ENCODE measurements around the gene SLC22A15. TPM values are rescaled to one million over a fixed set of nuclear protein-coding genes. Genes with fewer than 3 reads are reported as not detected.

The SLC22A15 gene
- total RNA-seq, 1 donor from 2014 or later: 4.6 TPM

GRCh38 chr1:116105996-116106395 is 129.7 kb downstream of the SLC22A15 start:
- Mint-ChIP-seq H3K27ac (no peak overlapping the region), H3K9me3 (no peaks in the 10 kb centered on the region), H3K36me3 (ENCODE audit: low read depth) (no peaks in the 10 kb centered on the region), H3K27me3 (peaks cover 6% of the 10 kb centered on the region), H3K4me3 (no peak overlapping the region), H3K4me1 (peaks cover 2% of the 10 kb centered on the region)
- DNase-seq: no peak
- ATAC-seq (ENCODE audit: low read depth): no peak
- TF ChIP-seq, protein P1, sequence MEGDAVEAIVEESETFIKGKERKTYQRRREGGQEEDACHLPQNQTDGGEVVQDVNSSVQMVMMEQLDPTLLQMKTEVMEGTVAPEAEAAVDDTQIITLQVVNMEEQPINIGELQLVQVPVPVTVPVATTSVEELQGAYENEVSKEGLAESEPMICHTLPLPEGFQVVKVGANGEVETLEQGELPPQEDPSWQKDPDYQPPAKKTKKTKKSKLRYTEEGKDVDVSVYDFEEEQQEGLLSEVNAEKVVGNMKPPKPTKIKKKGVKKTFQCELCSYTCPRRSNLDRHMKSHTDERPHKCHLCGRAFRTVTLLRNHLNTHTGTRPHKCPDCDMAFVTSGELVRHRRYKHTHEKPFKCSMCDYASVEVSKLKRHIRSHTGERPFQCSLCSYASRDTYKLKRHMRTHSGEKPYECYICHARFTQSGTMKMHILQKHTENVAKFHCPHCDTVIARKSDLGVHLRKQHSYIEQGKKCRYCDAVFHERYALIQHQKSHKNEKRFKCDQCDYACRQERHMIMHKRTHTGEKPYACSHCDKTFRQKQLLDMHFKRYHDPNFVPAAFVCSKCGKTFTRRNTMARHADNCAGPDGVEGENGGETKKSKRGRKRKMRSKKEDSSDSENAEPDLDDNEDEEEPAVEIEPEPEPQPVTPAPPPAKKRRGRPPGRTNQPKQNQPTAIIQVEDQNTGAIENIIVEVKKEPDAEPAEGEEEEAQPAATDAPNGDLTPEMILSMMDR (IDR thresholded peaks at IDR 0.05): no peak
- intact Hi-C loops (cut with micrococcal nuclease): no loop called here
- ChIA-PET CTCF (no interaction called here), POLR2A (no interaction called here)

GRCh38 chr1:116106646-116107045 is 130.3 kb downstream of the SLC22A15 start:
- Mint-ChIP-seq H3K36me3 (ENCODE audit: low read depth) (no peaks in the 10 kb centered on the region), H3K4me3 (no peak overlapping the region), H3K27me3 (peaks cover 8% of the 10 kb centered on the region), H3K4me1 (peaks cover 4% of the 10 kb centered on the region), H3K27ac (no peak overlapping the region), H3K9me3 (no peaks in the 10 kb centered on the region)
- DNase-seq (no peak), ATAC-seq (ENCODE audit: low read depth) (no peak)
- intact Hi-C loops (cut with micrococcal nuclease): no loop called here
- POLR2A ChIA-PET: no interaction called here
- TF ChIP-seq, protein P1 (IDR thresholded peaks at IDR 0.05): no peak
- CTCF ChIA-PET: no interaction called here

DNA sequence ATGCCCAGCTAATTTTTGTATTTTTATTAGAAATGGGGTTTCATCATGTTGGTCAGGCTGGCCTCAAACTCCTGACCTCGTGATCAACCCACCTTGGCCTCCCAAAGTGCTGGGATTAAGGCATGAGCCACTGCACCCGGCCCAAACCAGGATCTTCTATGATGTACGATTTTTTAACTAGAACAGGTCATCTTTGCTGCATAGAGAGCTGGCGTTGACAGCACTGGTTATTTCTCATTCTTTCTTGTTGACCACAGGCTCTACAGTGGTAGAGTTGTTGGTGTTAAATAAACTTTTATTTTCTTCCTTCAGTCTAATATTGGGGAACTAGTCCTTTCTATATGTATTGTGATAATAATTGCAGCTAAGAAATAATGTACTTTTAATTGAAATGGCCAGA is 131.1 kb downstream of the SLC22A15 start:
- no peaks in the 10 kb centered on the region for H3K36me3 Mint-ChIP-seq (ENCODE audit: low read depth)
- ChIA-PET CTCF (no interaction called here), POLR2A (no interaction called here)
- no peaks in the 10 kb centered on the region for H3K9me3 Mint-ChIP-seq
- peaks cover 8% of the 10 kb centered on the region for H3K27me3 Mint-ChIP-seq
- H3K4me3 Mint-ChIP-seq: no peak overlapping the region
- intact Hi-C loops (cut with micrococcal nuclease): no loop called here
- TF ChIP-seq, protein P1 (IDR thresholded peaks at IDR 0.05): no peak
- peaks cover 4% of the 10 kb centered on the region for H3K4me1 Mint-ChIP-seq
- no peak overlapping the region for H3K27ac Mint-ChIP-seq
- DNase-seq (no peak), ATAC-seq (ENCODE audit: low read depth) (no peak)

DNA sequence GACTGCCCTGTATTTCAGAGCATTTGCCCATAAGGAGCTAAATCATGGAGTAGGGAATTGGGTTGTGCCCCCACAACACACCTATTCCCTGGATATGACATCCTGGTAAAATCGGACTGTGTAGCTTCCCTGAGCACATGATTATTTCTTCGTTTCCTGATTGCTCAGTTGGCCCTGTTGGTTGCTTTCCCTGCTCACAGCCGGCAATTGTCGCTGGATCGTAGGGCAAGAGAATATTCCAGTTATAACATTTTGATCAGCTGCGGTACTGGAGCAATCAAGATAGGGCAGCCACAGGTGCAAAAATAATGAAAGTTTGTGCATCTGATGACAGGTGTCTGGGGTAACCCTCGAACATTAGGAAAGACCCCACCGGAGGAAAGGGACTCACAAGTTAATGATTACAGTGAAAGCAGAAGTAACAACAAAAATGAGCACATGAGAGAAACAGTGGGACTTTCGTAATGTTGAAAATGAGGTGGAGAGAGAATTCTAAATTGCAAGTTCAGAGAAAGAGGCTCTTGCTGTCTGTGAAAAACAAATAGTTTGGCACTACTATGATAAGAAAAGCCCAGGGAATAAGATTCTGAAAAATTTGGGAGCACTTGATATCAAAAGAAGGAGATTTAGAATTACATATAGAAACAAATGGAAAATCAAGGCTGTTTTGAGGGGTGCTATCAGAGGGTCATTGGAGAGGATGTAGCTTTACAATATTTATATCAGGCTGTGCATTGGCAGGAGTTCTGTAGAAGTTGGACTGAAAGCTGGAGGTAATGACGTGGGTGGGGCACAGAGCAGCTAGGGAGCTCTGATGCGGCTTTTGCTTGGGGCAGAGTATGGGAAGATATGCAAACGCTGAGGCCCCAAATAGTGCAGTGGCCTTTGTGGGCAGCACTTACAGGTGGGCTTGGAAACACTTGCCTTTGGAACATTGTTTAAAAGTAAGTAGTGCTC is 134.5 kb downstream of the SLC22A15 start, which contains the start of gene MAB21L3:
TSS of gene MAB21L3 (plus strand) at position 833 of the 957 bp plus-strand sequence. CDS start 1,217 bp downstream, outside the sequence.
- H3K4me3 Mint-ChIP-seq: no peak within 1 kb of the TSS
- H3K36me3 Mint-ChIP-seq (ENCODE audit: low read depth): no peaks in the 10 kb centered on the region
- no peak for DNase-seq
- intact Hi-C loops (cut with micrococcal nuclease): no loop called here
- H3K27me3 Mint-ChIP-seq: peaks cover 8% of the 10 kb centered on the region
- ATAC-seq (ENCODE audit: low read depth): no peak
- CTCF ChIA-PET: no interaction called here
- TF ChIP-seq, protein P1 (IDR thresholded peaks at IDR 0.05): no peak
- peaks cover 4% of the 10 kb centered on the region for H3K4me1 Mint-ChIP-seq
- no peak within 1 kb of the TSS for H3K27ac Mint-ChIP-seq
- H3K9me3 Mint-ChIP-seq: no peaks in the 10 kb centered on the region
- POLR2A ChIA-PET: no interaction called here

- H3K4me3 Mint-ChIP-seq: no peak overlapping the region
- H3K36me3 Mint-ChIP-seq (ENCODE audit: low read depth): no peaks in the 10 kb centered on the region
- TF ChIP-seq, protein P1 (IDR thresholded peaks at IDR 0.05): no peak
- no peaks in the 10 kb centered on the region for H3K9me3 Mint-ChIP-seq
- ChIA-PET POLR2A (interaction anchor here (0.7 kb wide), 1 partner anchor 150 kb away, joined by 5 read pairs; no protein-coding TSS in a partner anchor), CTCF (no interaction called here)
- peaks cover 4% of the 10 kb centered on the region for H3K4me1 Mint-ChIP-seq
- DNase-seq (no peak), ATAC-seq (ENCODE audit: low read depth) (no peak)
- H3K27ac Mint-ChIP-seq: no peak overlapping the region
- H3K27me3 Mint-ChIP-seq: peaks cover 8% of the 10 kb centered on the region
- intact Hi-C loops (cut with micrococcal nuclease): no loop called here
These were observed 135.3 kb downstream of the SLC22A15 start for GRCh38 chr1:116111524-116112021.

Data from activated B cell treated with CpG ODN at 0.5 μM for 24 hours (primary cell).